Amniotic epithelial cell (primary cell): Measurements from ENCODE around the gene STK11.

Source experiments
- DNase-seq: peaks from one replicate; pipeline ENCODE4 v3.0.0-alpha.2; 2010; ENCODE audit warnings: low read depth

STK11 gene

DNA sequence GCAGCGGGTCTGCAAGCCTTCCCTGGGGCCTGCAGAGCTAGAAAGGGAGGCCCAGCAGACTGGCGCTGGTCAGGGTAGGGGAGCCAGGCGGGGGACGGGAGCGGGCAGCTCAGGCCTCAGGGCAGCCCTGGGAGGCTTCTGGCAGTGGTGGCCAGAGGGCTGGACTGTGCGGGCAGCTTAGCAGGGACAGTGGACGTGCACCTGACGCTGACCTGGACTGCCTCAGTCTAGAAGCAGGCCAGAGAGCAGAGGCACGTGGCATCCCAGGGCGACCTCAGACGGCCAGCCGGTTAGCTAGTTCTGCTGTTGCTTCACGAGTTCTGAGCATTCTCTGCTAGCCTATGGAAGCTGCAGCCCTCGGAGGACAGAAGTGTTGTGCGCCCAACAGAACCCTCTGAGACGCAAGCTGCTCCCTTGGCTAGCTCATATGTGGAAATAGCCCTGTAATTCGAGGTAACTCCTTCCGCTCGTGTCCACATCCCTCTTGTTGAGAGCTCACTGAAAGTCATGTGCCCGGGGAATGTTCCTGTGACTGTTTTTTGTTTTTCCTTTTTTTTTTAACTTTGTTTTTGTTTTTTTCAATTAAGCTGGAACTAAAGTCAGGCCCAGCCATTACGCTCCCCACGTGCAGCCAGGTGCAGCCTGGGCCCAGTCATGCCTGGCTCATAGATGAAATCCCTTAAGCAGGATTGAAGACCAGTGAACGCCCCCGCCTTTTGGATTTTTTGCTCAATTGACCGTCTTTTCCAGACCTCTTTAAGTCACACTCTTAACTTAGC, 67.9 kb downstream of the STK11 start:
- DNase-seq: peak; percentile 41

DNA sequence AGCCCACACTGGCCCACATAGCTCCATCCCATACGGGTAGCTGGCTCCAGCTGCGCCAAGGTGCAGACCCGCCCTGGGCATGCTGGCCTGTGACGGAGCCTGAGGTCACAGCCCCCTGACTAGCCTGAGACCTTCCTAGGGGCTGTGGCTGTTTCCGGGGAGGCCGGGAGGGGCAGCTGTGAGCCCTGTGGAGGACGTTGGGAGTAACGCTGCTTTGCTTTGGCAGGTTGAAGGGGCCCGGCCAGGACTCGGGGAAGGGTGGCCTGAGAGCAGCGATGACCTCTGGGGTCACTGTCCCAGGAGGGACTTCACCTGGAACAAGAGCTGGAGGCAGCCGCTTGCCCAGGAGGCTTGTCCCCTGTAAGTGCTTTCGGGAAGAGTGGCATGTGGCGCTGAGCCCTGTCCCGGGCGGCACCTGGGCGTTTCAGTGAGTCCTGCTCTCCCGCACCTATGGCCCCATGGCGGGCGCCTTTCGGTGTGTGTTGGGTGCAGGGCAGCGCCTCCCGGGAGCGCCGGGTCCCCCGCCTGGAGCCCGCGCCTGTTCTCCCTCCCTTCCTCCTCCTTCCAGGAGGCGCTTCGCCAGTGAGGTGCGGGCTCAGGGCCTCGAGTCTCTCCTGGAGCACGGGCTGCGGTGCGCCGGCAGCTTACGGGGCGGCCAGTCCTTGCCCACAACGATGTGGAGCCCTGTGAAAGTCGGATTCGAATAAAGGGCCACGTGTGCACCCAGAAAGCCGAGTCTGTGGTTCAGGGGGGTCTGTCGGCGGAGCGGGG, 68.7 kb downstream of the STK11 start:
- no peak for DNase-seq

DNA sequence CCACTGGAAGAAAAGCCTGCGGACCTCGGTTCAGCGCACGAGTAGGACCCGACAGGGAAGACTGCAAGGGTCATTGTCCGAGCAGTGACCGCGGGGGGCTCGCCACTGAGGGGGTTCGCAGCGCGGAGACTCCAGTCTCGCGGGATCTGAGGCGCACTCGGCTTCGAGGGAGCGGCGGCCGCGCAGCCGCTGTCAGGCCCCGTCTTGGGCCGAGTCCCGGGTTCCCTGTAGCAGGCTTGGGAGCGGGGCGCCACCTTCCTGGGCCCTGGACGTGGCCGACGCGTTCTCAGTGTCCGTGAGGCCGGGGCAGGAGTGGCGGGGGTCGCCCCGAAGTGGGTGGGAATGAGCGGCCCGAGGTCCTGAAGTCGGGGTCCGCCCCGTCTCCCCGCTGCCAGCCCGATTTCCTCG, 69.3 kb downstream of the STK11 start:
- DNase-seq: no peak

DNA sequence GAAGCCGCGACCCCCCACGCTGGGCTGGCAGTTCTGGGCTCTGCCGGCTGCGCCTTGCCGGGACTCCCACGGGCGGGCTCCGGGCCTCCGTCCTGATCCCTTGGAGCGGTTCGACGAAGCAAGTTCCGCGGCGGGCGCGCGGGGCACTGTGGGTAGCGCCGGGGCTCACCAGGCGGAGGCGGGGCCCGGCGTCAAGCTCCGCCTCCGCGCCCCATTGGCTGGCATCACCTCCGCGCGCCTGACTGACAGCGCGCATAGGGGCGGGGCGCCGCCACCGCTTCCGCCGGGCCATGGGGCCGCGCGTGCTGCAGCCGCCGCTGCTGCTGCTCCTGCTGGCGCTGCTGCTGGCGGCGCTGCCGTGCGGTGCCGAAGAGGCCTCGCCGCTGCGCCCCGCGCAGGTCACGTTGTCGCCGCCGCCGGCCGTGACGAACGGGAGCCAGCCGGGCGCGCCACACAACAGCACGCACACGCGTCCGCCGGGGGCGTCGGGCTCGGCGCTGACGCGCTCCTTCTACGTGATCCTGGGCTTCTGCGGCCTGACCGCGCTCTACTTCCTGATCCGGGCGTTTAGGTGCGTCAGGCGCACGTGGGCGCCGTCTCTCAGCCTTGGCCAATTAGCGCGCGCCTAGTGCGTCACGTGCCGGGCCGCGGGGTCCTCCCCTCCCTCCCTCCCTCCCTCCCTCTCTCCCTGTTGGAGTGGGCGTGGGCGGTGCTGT, 69.8 kb downstream of the STK11 start, which contains the start of gene FAM174C:
Gene FAM174C, plus strand, starts transcription at position 271 of the 716 bp plus-strand sequence. Its CDS starts 20 bp downstream, at position 291.
- peak; percentile 95 for DNase-seq

DNA sequence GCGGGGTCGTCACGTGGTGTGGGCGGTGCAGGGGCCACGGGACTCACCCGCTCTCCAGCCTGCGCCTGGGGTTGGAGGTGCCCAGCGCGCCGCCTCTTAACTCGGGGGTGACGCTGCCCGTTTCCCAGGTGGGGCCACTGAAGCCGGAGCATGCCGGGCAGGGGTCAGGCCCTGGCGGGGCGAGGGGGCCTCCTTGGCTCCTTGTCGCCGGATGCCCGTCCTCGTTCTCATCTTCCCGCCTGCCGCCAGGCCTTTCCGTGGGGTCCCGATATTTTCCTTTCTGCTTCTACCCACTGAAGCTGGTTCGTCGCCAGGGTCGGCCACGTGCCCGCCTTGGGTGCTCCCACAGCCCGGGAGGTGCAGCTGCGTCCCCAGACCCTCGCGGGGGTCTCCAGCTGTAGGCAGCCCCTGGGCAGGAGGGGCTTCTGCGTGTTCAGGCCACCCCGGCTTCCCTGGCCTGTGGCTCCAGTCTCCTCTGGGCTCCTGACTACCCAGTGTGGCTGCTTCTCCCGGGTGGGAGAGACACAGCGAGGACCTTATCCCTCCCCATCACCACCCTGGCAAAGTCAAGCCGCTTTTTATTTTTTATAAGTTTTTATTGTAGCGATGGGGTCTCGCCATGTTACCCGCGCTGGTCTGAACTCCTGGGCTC, 70.5 kb downstream of the STK11 start:
- no peak for DNase-seq

DNA sequence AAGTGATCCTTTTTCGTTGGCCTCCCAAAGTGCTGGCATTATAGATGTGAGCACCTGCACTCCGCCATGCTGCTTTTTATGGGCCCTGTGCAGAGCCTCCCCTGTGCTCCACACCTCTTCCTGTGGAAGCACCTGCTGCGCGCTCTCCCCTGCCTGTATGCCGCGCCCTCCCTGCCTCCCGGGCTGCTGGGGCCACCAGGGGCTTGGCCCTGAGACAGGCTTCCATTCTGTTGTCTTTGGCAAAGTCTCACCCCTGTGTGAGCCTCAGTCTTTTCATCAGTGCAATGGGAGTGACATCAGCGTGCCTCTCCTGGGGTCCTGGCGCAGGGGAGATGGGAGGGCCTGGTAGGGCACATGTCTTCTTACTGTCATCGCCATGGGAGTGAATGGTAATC, 71.0 kb downstream of the STK11 start:
- DNase-seq: no peak

DNA sequence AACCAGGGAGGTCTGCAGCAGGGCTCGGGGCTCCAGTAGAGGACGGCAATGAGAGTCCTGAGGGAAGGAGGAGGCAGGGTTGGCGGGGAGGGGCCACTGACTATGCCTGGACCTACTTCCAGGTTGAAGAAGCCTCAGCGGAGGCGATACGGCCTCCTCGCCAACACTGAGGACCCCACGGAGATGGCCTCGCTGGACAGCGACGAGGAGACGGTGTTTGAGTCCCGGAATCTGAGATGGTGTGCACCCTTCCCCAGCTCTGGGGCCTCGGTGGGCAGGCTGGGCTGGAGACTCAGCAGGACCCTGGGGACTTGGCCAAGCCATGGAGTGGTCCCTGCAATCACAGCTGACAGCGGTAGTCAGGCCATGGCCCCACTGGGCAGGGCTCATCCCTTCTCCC, 71.5 kb downstream of the STK11 start:
- no peak for DNase-seq
